ENCODE results near the gene TTLL12.

The TTLL12 gene

DNA sequence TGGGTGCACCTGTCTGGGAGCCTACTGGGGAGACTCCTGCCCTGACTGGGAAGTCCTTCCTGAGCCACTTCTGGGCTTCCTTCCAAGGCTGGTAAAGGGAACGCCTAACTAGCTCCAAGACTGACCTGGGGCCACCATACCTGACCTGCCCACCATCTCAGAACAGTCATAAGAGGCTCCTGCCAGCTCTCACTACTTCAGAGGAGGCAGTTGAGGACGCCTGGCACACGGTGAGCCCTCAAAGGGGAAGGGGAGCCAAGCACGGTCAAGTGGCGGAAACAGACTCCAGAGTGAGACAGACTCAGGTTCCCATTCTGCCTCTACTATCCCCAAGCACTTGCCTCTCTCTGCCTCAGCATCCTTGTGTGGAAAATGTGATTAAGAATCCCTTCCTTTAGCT, 51.4 kb downstream of the TTLL12 start:
- H3K36me3 ChIP-seq (ENCODE audit: control insufficient read depth, low read length): peaks cover 74% of the 10 kb centered on the region
- no peaks in the 10 kb centered on the region for H4K20me1 ChIP-seq (ENCODE audit: control insufficient read depth, insufficient read depth, low read depth, low read length)
- H3K4me2 ChIP-seq (ENCODE audit: low read length): no peak overlapping the region
- peaks cover 6% of the 10 kb centered on the region; the same call in 1 of the 2 replicates for H3K4me1 ChIP-seq (ENCODE audit: control insufficient read depth, low read length)
- H3K27ac ChIP-seq (ENCODE audit: low read depth, low read length): no peak overlapping the region
- no peak for TF ChIP-seq EZH2phosphoT487 (IDR thresholded peaks at IDR 0.05; ENCODE audit: borderline replicate concordance, low read length)
- TF ChIP-seq, protein P1, sequence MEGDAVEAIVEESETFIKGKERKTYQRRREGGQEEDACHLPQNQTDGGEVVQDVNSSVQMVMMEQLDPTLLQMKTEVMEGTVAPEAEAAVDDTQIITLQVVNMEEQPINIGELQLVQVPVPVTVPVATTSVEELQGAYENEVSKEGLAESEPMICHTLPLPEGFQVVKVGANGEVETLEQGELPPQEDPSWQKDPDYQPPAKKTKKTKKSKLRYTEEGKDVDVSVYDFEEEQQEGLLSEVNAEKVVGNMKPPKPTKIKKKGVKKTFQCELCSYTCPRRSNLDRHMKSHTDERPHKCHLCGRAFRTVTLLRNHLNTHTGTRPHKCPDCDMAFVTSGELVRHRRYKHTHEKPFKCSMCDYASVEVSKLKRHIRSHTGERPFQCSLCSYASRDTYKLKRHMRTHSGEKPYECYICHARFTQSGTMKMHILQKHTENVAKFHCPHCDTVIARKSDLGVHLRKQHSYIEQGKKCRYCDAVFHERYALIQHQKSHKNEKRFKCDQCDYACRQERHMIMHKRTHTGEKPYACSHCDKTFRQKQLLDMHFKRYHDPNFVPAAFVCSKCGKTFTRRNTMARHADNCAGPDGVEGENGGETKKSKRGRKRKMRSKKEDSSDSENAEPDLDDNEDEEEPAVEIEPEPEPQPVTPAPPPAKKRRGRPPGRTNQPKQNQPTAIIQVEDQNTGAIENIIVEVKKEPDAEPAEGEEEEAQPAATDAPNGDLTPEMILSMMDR (IDR thresholded peaks at IDR 0.05; ENCODE audit: low read depth, low read length, poor library complexity, severe bottlenecking): no peak
- H3K79me2 ChIP-seq (ENCODE audit: control insufficient read depth, low read length): peaks cover 6% of the 10 kb centered on the region
- no peak overlapping the region for H3K4me3 ChIP-seq (ENCODE audit: low read length)
- H3K9me2 ChIP-seq (replicated peaks; ENCODE audit: control insufficient read depth, low read length): no peaks in the 10 kb centered on the region
- no peaks in the 10 kb centered on the region for H3F3A ChIP-seq (ENCODE audit: control insufficient read depth, insufficient read depth)
- H3K27me3 ChIP-seq (ENCODE audit: control insufficient read depth, low read length): no peaks in the 10 kb centered on the region
- no peaks in the 10 kb centered on the region for H3K9me3 ChIP-seq (ENCODE audit: control insufficient read depth, insufficient read depth, low read length)

DNA sequence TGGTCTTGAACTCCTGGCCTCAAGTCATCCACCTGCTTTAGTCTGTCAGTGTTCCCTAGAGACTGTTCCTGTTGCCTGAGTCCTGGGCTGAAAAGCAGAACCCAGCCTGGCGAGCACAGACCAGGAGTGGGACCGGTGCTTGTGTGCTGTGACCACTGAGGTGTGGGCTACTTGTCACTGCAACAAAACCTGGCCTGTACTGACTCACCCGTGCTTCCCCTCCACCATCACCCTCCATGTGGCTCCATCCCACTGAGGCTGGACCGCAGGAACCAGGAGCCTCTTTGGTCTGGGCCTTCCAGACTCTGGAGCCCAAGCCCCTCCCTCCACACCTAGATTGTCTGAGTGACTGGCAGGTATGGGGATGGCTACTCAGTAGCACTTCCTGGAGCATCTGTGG, 52.4 kb downstream of the TTLL12 start:
- H3K9me2 ChIP-seq (replicated peaks; ENCODE audit: control insufficient read depth, low read length): no peaks in the 10 kb centered on the region
- H4K20me1 ChIP-seq (ENCODE audit: control insufficient read depth, insufficient read depth, low read depth, low read length): no peaks in the 10 kb centered on the region
- no peak overlapping the region for H3K4me3 ChIP-seq (ENCODE audit: low read length)
- no peak overlapping the region for H3K4me2 ChIP-seq (ENCODE audit: low read length)
- no peak overlapping the region for H3K27ac ChIP-seq (ENCODE audit: low read depth, low read length)
- peaks cover 12% of the 10 kb centered on the region for H3K4me1 ChIP-seq (ENCODE audit: control insufficient read depth, low read length)
- no peaks in the 10 kb centered on the region; the same call in 1 of the 2 replicates for H3F3A ChIP-seq (ENCODE audit: control insufficient read depth, insufficient read depth)
- H3K79me2 ChIP-seq (ENCODE audit: control insufficient read depth, low read length): no peaks in the 10 kb centered on the region
- H3K9me3 ChIP-seq (ENCODE audit: control insufficient read depth, insufficient read depth, low read length): no peaks in the 10 kb centered on the region
- no peaks in the 10 kb centered on the region for H3K27me3 ChIP-seq (ENCODE audit: control insufficient read depth, low read length)
- H3K36me3 ChIP-seq (ENCODE audit: control insufficient read depth, low read length): peaks cover 64% of the 10 kb centered on the region
- TF ChIP-seq, protein P1 (IDR thresholded peaks at IDR 0.05; ENCODE audit: low read depth, low read length, poor library complexity, severe bottlenecking): no peak
- no peak for TF ChIP-seq EZH2phosphoT487 (IDR thresholded peaks at IDR 0.05; ENCODE audit: borderline replicate concordance, low read length)

DNA sequence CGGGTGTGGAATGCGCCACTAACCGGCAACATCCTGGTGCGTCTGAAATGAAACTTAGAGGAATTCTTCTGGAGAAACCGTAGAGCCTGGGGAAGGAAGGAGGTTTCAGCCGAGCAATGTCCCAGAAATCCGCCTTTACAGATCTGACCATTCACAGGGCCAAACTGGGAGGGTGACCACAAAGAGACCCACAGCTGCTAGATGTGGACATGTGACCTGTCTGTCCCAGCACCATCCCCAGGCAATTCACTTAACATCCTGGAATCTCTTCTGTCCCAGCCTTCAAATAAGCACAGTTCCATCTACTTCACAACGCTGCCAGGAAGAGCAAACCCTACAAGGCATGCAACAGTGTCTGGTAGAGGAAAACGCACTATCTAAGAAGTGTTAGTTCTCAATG, 53.5 kb downstream of the TTLL12 start:
- Histone ChIP-seq H3K79me2 (ENCODE audit: control insufficient read depth, low read length) (no peaks in the 10 kb centered on the region), H3K4me2 (ENCODE audit: low read length) (no peak overlapping the region), H3K4me1 (ENCODE audit: control insufficient read depth, low read length) (peaks cover 23% of the 10 kb centered on the region), H3K36me3 (ENCODE audit: control insufficient read depth, low read length) (peaks cover 54% of the 10 kb centered on the region), H3K27me3 (ENCODE audit: control insufficient read depth, low read length) (no peaks in the 10 kb centered on the region), H3K4me3 (ENCODE audit: low read length) (no peak overlapping the region), H3F3A (ENCODE audit: control insufficient read depth, insufficient read depth) (no peaks in the 10 kb centered on the region; the same call in 1 of the 2 replicates), H4K20me1 (ENCODE audit: control insufficient read depth, insufficient read depth, low read depth, low read length) (0 out of 2 replicates have a peak, but pooled peaks cover 2% of the 10 kb centered on the region), H3K27ac (ENCODE audit: low read depth, low read length) (no peak overlapping the region), H3K9me3 (ENCODE audit: control insufficient read depth, insufficient read depth, low read length) (no peaks in the 10 kb centered on the region), H3K9me2 (replicated peaks; ENCODE audit: control insufficient read depth, low read length) (no peaks in the 10 kb centered on the region)
- no peak for TF ChIP-seq EZH2phosphoT487 (IDR thresholded peaks at IDR 0.05; ENCODE audit: borderline replicate concordance, low read length)
- TF ChIP-seq, protein P1 (IDR thresholded peaks at IDR 0.05; ENCODE audit: low read depth, low read length, poor library complexity, severe bottlenecking): no peak
